LNCaP clone FGC (cell line): ENCODE measurements around the gene FGFBP2.
A peak's percentile ranks its signal among the peaks of the same experiment; 100 is the strongest.

Experiments
- DNase-seq: peaks from one replicate; pipeline ENCODE4 v3.0.0-alpha.2; 2011; ENCODE audit warnings: low read depth
- H3K4me3 ChIP-seq: 2 replicates; pipeline ENCODE4 v1.5.1; 2011; ENCODE audit warnings: mild to moderate bottlenecking, low read depth, low read length, control low read depth
- CTCF ChIP-seq: IDR thresholded peaks from 2 replicates; pipeline ENCODE4 v1.5.1; 2012; ENCODE audit warnings: mild to moderate bottlenecking; ENCODE audit not compliant: control insufficient read depth, insufficient read depth; ENCODE audit errors: extremely low read depth

The FGFBP2 gene

GRCh38 chr4:16001484-16001858 lies 38.5 kb upstream of the FGFBP2 start:
- no peak overlapping the region for H3K4me3 ChIP-seq
- peak; percentile 41 for DNase-seq
- peak; percentile 94 for TF ChIP-seq CTCF

GRCh38 chr4:16000708-16001483 lies 37.9 kb upstream of the FGFBP2 start:
- no peak for TF ChIP-seq CTCF
- DNase-seq = no peak
- H3K4me3 ChIP-seq = no peak overlapping the region

GRCh38 chr4:15996773-15997172 lies 33.8 kb upstream of the FGFBP2 start:
- TF ChIP-seq CTCF = no peak
- no peak overlapping the region for H3K4me3 ChIP-seq
- no peak for DNase-seq

GRCh38 chr4:15995826-15996225 lies 32.9 kb upstream of the FGFBP2 start:
- DNase-seq = no peak
- TF ChIP-seq CTCF = no peak
- no peak overlapping the region for H3K4me3 ChIP-seq

- no peak for TF ChIP-seq CTCF
- DNase-seq = no peak
- no peak overlapping the region for H3K4me3 ChIP-seq
These were observed 29.2 kb upstream of the FGFBP2 start for GRCh38 chr4:15992167-15992485.

GRCh38 chr4:15990570-15991285 lies 27.8 kb upstream of the FGFBP2 start:
- no peak for TF ChIP-seq CTCF
- DNase-seq = no peak
- no peak overlapping the region for H3K4me3 ChIP-seq
